ENCODE results near the gene TRMT112.

GRCh38 chr11:64314146-64314804, 3.1 kb downstream of the TRMT112 start:
- peak; percentile 16; the same call in 1 of the 2 replicates for TF ChIP-seq CTCF (IDR thresholded peaks at IDR 0.05; ENCODE audit: low read length)
- TF ChIP-seq EZH2 (optimal IDR thresholded peaks at IDR 0.05; ENCODE audit: low read depth, low read length): no peak
- no peak for TF ChIP-seq EZH2phosphoT487 (IDR thresholded peaks at IDR 0.05; ENCODE audit: low read length)
